ENCODE measurements around the gene PCDHA4. TPM values are rescaled to one million over a fixed set of nuclear protein-coding genes. Genes with fewer than 3 reads are reported as not detected.
"Not testable (repeated sequence)": the region's sequence is repeated elsewhere in the genome, so short reads cannot be mapped to it uniquely, and the experiment has no call there.

Gene PCDHA4
- total RNA-seq, 2 donors from 2014 or later: 2.3 to 2.4 TPM

DNA sequence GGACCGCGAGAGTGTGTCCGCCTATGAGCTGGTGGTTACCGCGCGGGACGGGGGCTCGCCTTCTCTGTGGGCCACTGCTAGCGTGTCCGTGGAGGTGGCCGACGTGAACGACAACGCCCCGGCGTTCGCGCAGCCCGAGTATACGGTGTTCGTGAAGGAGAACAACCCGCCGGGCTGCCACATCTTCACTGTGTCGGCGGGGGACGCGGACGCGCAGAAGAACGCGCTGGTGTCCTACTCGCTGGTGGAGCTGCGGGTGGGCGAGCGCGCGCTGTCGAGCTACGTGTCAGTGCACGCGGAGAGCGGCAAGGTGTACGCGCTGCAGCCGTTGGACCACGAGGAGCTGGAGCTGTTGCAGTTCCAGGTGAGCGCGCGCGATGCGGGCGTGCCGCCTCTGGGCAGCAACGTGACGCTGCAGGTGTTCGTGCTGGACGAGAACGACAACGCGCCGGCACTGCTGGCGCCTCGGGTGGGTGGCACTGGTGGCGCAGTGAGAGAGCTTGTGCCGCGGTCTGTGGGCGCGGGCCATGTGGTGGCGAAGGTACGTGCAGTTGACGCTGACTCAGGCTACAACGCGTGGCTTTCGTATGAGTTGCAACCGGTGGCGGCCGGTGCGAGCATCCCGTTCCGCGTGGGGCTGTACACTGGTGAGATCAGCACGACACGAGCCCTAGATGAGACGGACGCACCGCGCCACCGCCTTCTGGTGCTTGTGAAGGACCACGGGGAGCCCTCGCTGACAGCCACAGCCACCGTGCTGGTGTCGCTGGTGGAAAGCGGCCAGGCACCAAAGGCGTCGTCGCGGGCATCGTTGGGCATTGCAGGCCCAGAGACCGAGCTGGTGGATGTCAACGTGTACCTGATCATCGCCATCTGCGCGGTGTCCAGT, 29.0 kb downstream of the PCDHA4 start:
- no peaks in the 10 kb centered on the region for H3K9me3 ChIP-seq
- DNase-seq (ENCODE audit: low spot score): no peak
- intact Hi-C loops (cut with DNase I): no loop called here
- H3K27me3 ChIP-seq (replicated peaks; ENCODE audit: insufficient read depth): peaks cover 4% of the 10 kb centered on the region
- no peaks in the 10 kb centered on the region for H3K36me3 ChIP-seq
- H3K4me1 ChIP-seq (replicated peaks): no peaks in the 10 kb centered on the region
- H3K4me3 ChIP-seq: no peak overlapping the region
- 47% methylated on average over 84 of the region's 103 CpGs for WGBS
- no peak overlapping the region for H3K27ac ChIP-seq
- TF ChIP-seq, protein P1, sequence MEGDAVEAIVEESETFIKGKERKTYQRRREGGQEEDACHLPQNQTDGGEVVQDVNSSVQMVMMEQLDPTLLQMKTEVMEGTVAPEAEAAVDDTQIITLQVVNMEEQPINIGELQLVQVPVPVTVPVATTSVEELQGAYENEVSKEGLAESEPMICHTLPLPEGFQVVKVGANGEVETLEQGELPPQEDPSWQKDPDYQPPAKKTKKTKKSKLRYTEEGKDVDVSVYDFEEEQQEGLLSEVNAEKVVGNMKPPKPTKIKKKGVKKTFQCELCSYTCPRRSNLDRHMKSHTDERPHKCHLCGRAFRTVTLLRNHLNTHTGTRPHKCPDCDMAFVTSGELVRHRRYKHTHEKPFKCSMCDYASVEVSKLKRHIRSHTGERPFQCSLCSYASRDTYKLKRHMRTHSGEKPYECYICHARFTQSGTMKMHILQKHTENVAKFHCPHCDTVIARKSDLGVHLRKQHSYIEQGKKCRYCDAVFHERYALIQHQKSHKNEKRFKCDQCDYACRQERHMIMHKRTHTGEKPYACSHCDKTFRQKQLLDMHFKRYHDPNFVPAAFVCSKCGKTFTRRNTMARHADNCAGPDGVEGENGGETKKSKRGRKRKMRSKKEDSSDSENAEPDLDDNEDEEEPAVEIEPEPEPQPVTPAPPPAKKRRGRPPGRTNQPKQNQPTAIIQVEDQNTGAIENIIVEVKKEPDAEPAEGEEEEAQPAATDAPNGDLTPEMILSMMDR (IDR thresholded peaks at IDR 0.05): no peak
- no peak for TF ChIP-seq POLR2A (IDR thresholded peaks at IDR 0.05)
- TF ChIP-seq POLR2AphosphoS5 (IDR thresholded peaks at IDR 0.05): no peak

DNA sequence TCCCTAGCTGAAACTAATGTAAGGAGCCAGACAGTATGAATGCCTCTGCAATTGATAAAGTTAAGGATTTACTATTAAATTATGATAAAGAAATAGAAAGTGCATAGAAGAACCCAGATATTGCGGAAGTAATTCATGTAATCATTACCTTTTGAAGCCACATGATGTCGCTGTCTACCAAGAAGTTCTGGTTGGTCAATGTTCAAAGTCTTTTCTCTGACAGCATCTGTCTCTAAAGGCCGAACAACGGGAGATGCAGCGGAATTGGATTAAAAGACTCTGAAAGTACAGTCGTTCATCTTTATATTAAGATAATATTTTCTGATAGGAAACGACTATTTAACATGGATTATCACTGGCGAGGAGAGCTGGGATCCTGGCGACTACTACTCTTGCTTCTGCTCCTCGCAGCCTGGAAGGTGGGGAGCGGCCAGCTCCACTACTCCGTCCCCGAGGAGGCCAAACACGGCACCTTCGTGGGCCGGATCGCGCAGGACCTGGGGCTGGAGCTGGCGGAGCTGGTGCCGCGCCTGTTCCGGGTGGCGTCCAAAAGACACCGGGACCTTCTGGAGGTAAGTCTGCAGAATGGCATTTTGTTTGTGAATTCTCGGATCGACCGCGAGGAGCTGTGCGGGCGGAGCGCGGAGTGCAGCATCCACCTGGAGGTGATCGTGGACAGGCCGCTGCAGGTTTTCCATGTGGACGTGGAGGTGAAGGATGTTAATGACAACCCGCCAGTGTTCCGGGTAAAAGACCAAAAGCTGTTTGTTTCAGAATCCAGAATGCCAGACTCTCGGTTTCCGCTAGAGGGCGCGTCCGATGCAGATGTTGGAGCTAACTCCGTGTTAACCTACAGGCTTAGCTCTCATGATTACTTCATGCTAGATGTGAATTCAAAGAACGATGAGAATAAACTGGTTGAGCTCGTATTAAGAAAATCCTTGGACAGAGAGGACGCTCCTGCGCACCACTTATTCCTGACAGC, 34.4 kb downstream of the PCDHA4 start, which contains the start of gene PCDHA8:
TSS of gene PCDHA8 (plus strand) at position 210 of the 985 bp plus-strand sequence. CDS start at position 345, 135 bp downstream.
- TF ChIP-seq, protein P1 (IDR thresholded peaks at IDR 0.05): no peak
- no peak for TF ChIP-seq POLR2A (IDR thresholded peaks at IDR 0.05)
- no peak for TF ChIP-seq POLR2AphosphoS5 (IDR thresholded peaks at IDR 0.05)
- Histone ChIP-seq H3K27me3 (replicated peaks; ENCODE audit: insufficient read depth) (peaks cover 4% of the 10 kb centered on the region), H3K27ac (no peak within 1 kb of the TSS), H3K4me1 (replicated peaks) (no peaks in the 10 kb centered on the region), H3K4me3 (no peak within 1 kb of the TSS), H3K36me3 (no peaks in the 10 kb centered on the region), H3K9me3 (no peaks in the 10 kb centered on the region)
- WGBS: 21% methylated on average over 46 of the region's 47 CpGs
- DNase-seq (ENCODE audit: low spot score): no peak
- intact Hi-C loops (cut with DNase I): no loop called here

DNA sequence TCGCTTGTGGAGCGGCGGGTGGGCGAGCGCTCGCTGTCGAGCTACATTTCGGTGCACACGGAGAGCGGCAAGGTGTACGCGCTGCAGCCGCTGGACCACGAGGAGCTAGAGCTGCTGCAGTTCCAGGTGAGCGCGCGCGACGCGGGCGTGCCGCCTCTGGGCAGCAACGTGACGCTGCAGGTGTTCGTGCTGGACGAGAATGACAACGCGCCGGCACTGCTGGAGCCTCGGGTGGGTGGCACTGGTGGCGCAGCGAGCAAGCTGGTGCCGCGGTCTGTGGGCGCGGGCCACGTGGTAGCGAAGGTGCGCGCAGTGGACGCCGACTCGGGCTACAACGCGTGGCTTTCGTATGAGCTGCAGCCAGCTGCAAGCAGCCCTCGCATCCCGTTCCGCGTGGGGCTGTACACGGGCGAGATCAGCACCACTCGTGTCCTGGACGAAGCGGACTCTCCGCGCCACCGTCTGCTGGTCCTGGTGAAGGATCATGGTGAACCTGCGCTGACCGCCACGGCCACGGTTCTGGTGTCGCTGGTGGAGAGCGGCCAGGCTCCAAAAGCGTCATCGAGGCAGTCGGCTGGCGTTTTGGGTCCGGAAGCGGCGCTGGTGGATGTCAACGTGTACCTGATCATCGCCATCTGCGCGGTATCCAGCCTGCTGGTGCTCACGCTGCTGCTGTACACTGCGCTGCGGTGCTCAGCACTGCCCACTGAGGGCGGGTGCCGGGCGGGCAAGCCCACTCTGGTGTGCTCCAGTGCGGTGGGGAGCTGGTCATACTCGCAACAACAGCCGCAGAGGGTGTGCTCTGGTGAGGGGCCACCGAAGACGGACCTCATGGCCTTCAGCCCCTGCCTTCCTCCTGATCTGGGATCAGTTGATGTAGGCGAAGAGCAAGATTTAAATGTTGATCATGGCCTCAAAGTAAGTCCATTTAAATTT, 36.2 kb downstream of the PCDHA4 start:
- Histone ChIP-seq H3K27ac (no peak overlapping the region), H3K36me3 (no peaks in the 10 kb centered on the region), H3K4me3 (no peak overlapping the region), H3K27me3 (replicated peaks; ENCODE audit: insufficient read depth) (no peaks in the 10 kb centered on the region), H3K9me3 (no peaks in the 10 kb centered on the region), H3K4me1 (replicated peaks) (no peaks in the 10 kb centered on the region)
- TF ChIP-seq POLR2A (IDR thresholded peaks at IDR 0.05): no peak
- TF ChIP-seq POLR2AphosphoS5 (IDR thresholded peaks at IDR 0.05): no peak
- TF ChIP-seq, protein P1 (IDR thresholded peaks at IDR 0.05): no peak
- no peak for DNase-seq (ENCODE audit: low spot score)
- WGBS: 43% methylated on average over 85 of the region's 87 CpGs
- intact Hi-C loops (cut with DNase I): no loop called here

DNA sequence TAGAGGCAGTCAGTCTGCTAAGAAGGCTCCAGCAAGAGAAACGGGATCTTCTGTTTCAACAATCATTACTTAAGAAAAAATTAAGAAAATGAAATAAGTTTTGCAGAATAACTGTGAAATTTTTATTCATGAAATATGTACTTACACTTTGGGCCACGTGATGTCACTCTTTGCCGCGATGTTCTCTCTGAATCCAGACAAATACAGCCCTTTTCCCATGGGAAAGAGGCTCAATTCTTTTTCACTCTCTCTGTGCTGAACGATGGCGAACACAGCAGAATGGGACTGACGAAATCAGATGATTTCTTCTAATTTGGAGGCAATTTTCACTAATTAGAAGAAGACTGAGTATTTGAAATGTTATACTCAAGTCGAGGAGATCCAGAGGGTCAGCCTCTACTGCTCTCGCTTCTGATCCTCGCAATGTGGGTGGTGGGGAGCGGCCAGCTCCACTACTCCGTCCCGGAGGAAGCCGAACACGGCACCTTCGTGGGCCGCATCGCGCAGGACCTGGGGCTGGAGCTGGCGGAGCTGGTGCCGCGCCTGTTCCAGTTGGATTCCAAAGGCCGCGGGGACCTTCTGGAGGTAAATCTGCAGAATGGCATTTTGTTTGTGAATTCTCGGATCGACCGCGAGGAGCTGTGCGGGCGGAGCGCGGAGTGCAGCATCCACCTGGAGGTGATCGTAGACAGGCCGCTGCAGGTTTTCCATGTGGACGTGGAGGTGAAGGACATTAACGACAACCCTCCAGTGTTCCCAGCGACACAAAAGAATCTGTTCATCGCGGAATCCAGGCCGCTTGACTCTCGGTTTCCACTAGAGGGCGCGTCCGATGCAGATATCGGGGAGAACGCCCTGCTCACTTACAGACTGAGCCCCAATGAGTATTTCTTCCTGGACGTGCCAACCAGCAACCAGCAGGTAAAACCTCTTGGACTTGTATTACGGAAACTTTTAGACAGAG, 41.6 kb downstream of the PCDHA4 start, which contains the start of gene PCDHA9:
TSS of gene PCDHA9 (plus strand) at position 244 of the 964 bp plus-strand sequence. CDS start at position 358, 114 bp downstream.
- 19% methylated on average over 29 of the region's 48 CpGs for WGBS
- H3K27me3 ChIP-seq (replicated peaks; ENCODE audit: insufficient read depth); H3K4me3 ChIP-seq; H3K4me1 ChIP-seq (replicated peaks); H3K27ac ChIP-seq; intact Hi-C loops (cut with DNase I); H3K9me3 ChIP-seq; H3K36me3 ChIP-seq; DNase-seq (ENCODE audit: low spot score): not testable (repeated sequence)

DNA sequence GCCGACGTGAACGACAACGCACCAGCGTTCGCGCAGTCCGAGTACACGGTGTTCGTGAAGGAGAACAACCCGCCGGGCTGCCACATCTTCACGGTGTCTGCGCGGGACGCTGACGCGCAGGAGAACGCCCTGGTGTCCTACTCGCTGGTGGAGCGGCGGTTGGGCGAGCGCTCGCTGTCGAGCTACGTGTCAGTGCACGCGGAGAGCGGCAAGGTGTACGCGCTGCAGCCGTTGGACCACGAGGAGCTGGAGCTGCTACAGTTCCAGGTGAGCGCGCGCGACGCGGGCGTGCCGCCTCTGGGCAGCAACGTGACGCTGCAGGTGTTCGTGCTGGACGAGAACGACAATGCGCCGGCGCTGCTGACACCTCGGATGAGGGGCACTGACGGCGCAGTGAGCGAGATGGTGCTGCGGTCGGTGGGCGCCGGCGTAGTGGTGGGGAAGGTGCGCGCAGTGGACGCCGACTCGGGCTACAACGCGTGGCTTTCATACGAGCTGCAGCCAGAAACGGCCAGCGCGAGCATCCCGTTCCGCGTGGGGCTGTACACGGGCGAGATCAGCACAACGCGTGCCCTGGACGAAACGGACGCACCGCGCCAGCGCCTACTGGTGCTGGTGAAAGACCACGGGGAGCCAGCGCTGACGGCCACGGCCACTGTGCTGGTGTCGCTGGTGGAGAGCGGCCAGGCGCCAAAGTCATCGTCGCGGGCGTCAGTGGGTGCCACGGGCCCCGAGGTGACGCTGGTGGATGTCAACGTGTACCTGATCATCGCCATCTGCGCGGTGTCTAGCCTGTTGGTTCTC, 43.2 kb downstream of the PCDHA4 start:
- intact Hi-C loops (cut with DNase I): loop anchor here (10.0 kb wide), 1 partner anchor 195 kb away; no protein-coding TSS in a partner anchor
- H3K27me3 ChIP-seq (replicated peaks; ENCODE audit: insufficient read depth); H3K4me1 ChIP-seq (replicated peaks); DNase-seq (ENCODE audit: low spot score); H3K36me3 ChIP-seq; H3K4me3 ChIP-seq; H3K27ac ChIP-seq; H3K9me3 ChIP-seq: not testable (repeated sequence)
- 41% methylated on average over 95 of the region's 101 CpGs for whole genome bisulfite sequencing

Measured in prostate gland (tissue), 2 donors.